HG03066 (cell line): Measurements from ENCODE around the gene ASPG.

Experiments
- ATAC-seq: cut with Tn5 transposase; IDR thresholded peaks from one replicate; pipeline ENCODE4 v1.9.1; 2021; ENCODE audit warnings: low read depth; ENCODE audit not compliant: unreplicated experiment

ASPG gene

DNA sequence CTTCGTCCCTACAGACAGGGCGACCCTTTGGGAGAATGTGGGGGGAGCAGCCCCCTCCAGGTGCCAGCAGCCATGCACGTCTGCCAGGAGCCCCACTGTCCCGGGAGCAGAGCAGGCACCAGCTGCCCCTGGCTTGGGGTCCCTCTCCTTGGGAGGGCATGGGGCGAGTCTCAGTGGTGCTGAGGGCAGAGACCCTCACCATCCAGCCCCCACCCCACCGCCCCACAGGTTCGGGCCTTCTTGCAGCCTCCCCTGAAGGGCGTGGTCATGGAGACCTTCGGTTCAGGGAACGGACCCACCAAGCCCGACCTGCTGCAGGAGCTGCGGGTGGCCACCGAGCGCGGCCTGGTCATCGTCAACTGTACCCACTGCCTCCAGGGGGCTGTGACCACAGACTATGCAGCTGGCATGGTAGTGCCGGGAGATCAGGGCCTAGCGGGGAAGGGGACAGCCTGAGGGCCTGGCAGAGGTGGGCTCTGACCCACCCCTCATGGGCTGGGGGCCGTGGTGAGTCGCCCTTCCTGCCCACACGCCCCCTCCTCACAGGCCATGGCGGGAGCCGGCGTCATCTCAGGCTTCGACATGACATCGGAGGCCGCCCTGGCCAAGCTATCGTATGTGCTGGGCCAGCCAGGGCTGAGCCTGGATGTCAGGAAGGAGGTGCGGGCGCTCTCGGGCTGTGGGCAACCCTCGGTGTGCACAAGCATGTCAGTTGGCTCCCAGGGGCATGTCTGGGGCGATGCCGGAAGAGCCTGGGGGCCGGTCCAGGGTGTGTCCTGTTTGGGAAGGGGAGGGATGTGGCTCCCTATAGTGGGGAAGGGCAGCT is 18.8 kb downstream of the ASPG start:
- ATAC-seq: no peak

DNA sequence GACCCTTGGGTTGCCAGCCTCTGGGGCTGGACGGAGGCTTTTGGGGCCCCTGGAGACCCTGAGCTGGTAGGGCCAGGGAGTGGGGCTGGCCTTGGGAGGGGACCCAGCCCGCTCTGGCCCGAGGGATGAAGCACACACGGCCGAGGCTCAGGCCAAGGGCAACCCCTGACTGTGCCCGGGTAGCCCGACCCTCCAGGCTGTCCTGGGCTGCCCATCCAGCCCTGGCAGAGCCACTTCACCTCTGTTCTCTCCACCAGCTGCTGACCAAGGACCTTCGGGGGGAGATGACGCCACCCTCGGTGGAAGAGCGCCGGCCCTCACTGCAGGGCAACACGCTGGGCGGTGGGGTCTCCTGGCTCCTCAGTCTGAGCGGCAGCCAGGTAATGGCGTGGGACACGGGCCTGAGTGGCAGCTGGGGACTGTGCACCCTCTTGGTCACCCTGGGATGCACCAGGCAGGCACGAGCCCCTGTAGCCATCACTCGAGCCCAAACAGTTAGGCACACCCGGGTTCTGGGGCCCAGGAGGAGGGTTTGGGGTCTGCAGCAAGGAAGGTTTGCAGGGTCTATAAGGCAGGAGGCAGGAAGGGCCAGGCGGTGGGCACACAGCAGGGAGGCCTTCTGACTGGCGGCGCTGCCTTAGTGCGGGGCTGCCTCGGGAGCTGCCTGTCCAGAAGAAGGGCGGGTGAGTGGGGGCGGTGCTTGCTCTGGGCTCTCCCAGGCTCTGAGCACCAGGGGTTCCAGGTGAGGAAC is 19.7 kb downstream of the ASPG start:
- no peak for ATAC-seq

GRCh38 chr14:104105822-104106470 is 20.4 kb downstream of the ASPG start:
- no peak for ATAC-seq

DNA sequence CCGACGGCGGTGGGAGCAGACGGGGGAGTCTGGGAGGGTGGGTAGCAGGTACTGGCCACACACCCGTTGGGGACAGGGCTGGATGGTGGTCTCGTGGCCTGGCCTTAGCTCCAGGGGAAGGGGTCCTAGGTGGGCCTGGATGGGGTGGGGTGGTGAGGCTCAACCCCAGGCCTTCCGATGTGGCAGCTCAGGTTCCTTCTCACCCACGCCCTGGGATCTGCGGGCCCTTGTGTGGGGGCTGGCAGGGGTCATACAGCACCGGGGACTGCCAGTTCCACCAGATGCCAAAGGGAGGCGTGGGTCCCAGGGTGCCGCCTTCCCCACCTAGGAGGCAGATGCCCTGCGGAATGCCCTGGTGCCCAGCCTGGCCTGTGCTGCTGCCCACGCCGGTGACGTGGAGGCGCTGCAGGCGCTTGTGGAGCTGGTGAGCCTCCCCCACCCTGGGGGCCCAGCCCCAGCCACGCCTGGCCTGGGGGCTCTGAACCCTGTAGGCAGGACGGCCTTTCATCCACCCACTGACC is 21.0 kb downstream of the ASPG start:
- ATAC-seq: no peak

GRCh38 chr14:104107101-104107581 is 21.6 kb downstream of the ASPG start:
- ATAC-seq: no peak

DNA sequence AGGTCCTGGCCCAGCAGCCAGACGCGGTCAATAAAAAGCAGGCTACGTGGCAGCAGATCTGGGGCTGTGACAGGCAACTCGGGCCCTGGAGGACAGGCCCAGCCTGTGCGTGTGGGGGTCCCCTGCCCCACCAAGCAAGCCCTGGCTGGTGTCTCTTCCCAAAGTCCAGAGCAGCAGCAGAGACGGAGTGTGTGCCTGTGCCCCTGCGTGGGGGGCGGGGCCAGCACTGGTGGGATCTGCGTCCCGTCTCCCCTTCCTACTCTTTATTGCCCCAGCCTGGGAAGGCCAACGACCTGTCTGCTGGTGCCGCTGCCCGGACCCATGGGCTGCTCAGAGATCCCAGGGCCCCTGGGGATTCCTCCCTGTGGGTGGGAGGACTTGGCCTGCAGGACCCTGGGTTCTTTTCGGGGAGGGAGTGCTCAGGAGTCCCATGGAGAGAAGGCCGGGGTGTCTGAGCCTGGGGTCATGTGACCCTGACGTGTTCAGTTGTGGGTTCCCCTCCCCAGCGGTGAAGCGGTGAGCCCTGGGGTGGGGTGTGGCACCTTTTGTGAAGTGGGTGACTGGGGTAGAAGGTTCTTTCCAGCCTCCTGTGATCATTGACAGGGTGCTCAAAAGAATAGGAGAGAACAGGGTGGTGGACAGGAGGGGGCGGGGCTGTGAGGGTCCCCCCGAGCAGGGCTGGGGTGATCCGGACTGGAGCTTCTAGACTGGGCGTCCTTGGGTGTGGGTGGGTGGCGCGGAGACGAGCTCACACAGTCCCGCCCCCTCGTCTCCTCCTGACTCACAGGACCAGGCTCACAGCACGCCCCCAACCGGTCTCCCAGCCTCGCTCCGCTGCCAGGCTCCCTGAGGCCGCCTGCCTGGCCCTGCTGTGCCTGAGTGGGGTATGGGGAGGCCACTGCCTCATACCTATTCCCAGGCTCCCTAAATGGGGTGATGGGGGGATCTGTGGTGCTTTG is 22.4 kb downstream of the ASPG start:
- ATAC-seq: no peak

DNA sequence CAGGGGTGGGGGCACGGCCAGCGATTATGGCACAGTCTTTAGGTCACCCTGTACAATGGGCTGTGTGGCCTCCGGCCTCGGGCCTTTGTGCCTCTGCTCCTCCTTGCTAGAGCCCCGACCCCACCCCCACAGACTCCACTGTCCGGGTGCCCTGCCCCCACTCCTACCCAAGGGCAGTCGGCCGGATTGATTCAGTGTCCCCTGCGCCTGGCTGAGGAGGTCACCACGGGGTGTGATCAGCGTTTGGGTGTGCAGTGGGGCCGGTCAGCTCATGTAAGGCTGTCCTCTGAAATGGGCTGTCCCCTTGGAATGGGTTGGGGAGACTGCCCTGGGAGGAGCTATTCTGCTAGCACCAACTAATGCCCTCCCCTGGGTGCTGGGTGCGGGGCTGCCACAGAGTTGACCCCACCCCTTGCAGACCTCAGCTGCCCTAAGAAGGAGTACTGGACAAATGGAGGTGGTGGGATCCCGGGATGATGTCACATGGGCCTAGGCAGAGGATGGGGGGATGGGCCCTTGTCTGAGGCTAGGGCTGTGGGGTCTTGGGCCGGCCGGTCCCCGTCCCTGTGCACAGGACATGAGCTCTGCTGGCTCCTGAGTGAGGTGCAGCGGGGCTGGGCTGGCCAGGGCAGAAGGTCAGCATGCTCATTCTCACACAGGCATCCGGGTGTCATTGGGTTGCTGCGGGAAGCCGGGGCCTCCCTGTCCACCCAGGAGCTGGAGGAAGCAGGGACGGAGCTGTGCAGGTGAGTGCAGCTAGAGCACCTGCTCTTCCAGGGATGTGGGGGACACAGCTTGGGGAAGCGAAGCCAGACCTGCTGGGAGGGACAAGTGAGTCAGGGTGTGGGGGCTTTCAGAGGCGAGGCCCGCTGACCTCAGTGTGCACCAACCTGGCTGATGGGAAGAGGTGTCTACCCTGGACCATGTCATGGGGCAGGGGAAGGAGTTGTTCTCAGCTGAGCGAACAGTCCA is 23.4 kb downstream of the ASPG start:
- ATAC-seq: no peak

- ATAC-seq: no peak
Observed at GRCh38 chr14:104109731-104110361, 24.3 kb downstream of the ASPG start.

DNA sequence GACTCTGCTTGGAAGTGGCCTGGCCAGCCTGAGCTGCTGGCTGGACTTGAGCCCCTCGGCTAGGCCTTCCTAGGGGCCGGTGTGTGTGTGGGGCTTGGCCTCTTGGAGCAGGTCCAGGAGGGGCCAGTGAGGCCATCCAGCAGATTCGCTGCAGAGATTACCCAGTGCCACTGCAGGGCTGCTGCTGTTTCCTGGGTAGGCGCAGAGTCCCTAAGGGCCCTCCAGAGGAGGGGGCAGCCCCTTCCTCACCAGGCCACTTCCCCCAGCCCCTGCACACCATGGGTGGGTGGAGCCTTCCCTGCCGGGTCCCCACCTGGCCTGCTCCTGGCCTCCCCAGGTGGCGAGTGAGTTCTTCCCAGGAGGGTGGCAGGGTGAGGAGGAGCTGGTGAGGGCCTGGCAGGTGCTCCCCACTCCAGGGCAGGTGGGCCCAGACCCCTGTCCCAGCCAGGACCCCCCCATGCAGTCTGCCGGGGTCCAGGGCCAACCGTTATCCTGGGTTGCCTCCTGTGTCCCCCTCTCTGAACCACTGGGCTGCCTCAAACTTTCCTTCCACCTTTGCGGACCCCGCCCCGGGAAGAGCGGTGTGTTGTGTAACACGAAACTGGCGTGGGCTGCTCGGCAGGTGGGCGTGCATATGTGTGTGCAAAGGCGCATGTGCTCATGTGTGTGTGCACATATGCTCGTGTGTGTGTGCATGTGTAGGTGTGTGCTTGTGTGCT is 25.1 kb downstream of the ASPG start:
- no peak for ATAC-seq

DNA sequence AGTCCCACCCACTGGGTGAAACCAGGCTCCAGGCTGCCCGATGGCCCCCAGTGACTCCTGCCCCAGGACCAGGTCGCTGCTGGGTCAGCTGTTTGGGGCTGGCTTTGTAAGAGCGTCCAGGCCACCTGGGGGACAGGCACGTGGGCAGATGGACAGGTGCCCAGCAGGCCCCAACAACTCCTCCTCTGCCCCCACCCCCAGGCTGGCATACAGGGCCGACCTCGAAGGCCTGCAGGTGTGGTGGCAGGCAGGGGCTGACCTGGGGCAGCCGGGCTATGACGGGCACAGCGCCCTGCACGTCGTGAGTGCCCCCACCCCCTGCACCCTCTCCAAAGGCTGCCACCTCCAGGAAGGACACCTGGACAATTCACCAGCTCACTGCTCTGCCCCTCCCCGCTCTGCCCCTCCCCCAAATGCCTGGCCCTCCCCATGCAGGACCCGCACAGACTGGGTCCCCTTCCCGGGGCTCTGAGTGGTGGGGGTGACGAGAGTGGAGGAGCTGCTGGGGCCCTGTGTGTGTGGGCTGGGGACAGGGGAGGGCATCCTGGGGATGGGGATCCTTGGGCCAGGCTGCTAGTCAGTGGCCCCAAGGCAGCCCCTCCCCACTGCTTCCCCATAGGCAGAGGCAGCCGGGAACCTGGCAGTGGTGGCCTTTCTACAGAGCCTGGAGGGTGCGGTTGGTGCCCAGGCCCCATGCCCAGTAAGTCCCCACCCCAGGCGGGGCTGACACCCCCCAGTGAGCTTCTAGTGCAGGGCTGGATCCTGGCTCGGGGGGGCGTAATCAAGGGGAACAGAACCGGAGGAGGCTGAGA is 26.0 kb downstream of the ASPG start:
- no peak for ATAC-seq

GRCh38 chr14:104112113-104112505 is 26.6 kb downstream of the ASPG start:
- ATAC-seq: no peak

DNA sequence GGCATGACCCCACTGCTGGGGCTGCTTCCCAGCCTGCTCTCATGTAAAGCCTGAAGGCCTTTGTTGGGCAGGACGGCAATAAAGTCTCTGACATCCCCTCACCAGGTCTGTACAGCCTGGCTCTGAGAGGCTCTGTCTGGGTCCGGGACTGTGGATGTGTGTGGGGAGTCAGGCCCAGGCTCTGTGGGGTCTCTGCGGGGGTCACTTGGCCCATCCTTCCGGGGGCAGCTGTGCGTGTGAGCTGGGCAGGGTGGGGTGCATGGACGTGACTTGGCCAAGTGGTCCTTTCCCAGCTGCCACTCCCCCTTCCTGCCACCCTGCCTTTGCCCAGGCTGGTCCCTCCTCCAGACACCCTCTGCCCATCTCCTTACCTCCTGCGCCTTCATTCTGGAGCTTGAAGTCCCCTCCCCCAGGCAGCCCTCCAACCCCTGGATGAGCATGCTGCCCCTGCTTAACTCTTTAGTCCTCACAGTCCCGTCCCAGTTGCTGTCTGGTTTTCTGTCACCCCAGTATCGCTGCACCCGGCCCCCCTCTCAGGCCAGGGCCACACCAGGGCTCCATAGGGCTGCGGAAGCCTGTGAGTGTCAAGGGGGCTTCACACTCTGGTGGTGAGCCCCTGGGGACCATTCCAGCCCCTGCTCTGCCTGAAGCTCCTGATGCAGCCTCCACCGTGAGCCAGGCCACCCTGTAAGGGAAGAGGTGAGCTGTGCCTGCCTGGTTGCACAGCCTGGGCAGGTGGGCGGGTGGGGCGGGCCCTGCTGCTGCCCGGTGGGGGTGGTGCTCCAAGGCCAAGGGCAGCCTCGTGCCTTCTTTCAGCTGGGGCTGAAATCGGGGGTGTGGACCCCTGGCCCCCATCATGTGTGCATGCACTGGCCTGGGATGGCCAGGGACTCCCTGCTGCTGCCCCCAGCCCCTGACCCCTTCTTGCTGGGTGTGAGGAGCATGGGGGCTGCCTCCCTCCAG is 27.4 kb downstream of the ASPG start:
- no peak for ATAC-seq

DNA sequence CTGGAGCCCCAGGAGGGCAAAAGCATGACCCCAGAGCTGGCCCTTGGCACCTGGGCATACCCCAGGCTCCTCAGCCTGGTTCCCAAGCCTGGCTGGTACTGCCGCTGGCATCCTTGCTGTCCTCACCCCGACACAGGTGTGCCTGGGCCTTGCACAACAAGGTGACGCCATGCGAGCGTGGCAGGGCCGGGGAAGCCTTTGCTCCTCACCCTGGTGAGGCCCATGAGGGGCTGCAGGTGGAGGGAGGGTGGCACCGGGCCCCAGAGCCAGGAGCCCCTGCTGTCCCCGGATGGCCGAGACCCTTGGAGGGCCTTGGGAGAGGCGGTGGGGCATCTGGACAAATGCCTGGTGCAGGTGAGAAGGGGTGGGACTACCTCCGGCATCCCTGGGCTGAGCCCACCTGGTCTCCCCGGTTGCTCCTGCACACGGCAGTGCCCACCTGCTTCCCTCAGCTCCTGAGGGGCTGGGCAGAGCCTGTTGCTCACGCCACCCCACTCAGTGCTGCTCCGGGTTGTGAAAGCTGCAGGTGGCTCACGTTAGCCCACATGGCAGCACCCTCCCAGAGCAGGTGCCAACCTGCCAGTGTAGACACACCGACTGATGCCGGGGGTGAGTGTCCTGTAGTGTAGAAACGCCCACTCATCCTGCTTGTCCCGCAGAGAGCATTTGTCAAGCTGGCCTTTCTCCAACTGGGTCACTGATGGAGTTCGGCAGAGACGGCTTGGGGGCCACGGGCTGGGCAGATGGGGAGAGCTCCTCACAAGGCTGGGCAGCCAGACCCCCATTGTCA is 28.3 kb downstream of the ASPG start:
- ATAC-seq: no peak

DNA sequence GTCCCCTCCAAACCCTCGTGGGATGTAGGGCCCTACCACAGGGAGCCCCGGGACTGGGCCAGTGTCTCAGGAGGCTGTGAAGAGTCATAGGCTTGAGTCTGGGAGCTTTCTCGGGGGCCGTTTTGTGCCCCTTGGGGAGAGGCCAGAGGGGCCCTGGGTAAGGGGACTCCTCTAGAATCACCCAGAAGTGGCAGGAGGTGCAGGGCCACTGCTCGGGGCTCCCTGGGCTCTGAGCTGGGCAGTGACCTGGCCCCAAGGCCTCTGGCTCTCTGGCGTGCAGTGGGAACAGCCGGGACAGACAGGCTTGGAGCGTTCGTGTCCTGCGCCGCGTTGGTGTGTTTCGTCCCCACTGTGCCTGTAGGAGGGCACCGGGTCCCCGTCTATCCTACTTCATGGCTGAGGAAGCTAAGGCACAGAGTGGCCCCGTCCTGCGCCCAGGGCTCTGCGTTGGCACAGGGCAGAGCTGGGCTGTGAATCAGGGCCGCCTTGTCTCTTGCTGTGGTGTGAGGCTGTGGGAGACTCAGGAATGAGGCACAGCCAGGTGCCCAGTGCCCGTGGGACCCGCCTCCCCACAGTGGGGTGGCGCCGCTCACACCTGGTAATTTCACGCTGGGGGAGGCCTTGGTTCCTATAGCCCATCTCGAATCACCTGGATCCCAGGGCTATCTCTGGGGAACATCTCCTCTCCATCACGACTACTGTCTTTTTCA is 29.1 kb downstream of the ASPG start:
- ATAC-seq: no peak
